ENCODE results near the gene EYA2.

Gene EYA2

GRCh38 chr20:47013606-47014005 is 119.0 kb downstream of the EYA2 start:
- DNase-seq, result no peak

GRCh38 chr20:47016068-47016664 is 121.5 kb downstream of the EYA2 start:
- DNase-seq, result no peak

- DNase-seq, result no peak
These were observed 123.7 kb downstream of the EYA2 start for GRCh38 chr20:47018381-47018780.

GRCh38 chr20:47019121-47019824 is 124.6 kb downstream of the EYA2 start:
- no peak for DNase-seq

GRCh38 chr20:47020231-47020630 is 125.6 kb downstream of the EYA2 start:
- DNase-seq, result no peak

GRCh38 chr20:47021850-47022249 is 127.2 kb downstream of the EYA2 start:
- DNase-seq, result no peak

- no peak for DNase-seq
These were observed 129.9 kb downstream of the EYA2 start for GRCh38 chr20:47024461-47024937.

- no peak for DNase-seq
These were observed 132.4 kb downstream of the EYA2 start for GRCh38 chr20:47027042-47027441.

- DNase-seq, result no peak
These were observed 132.8 kb downstream of the EYA2 start for GRCh38 chr20:47027456-47027855.

GRCh38 chr20:47028487-47028886 is 133.8 kb downstream of the EYA2 start:
- DNase-seq, result no peak

- DNase-seq, result no peak
These were observed 135.2 kb downstream of the EYA2 start for GRCh38 chr20:47029845-47030244.

- DNase-seq, result no peak
These were observed 135.7 kb downstream of the EYA2 start for GRCh38 chr20:47030271-47030810.

GRCh38 chr20:47031004-47031403 is 136.4 kb downstream of the EYA2 start:
- DNase-seq, result no peak

GRCh38 chr20:47031821-47032220 is 137.2 kb downstream of the EYA2 start:
- DNase-seq, result no peak

GRCh38 chr20:47032933-47033578 is 138.4 kb downstream of the EYA2 start:
- no peak for DNase-seq

- no peak for DNase-seq
These were observed 139.0 kb downstream of the EYA2 start for GRCh38 chr20:47033665-47034064.

- no peak for DNase-seq
These were observed 140.5 kb downstream of the EYA2 start for GRCh38 chr20:47035026-47035590.

- no peak for DNase-seq
These were observed 141.6 kb downstream of the EYA2 start for GRCh38 chr20:47036091-47036870.

- no peak for DNase-seq
These were observed 144.2 kb downstream of the EYA2 start for GRCh38 chr20:47038566-47039560.

GRCh38 chr20:47040506-47041125 is 146.0 kb downstream of the EYA2 start:
- DNase-seq, result no peak

- DNase-seq, result no peak
These were observed 146.8 kb downstream of the EYA2 start for GRCh38 chr20:47041396-47041899.

All from NCI-H526 (cell line).